Subcutaneous adipose tissue (tissue), 4 donors: ENCODE data around the gene RAB6B. TPM values are rescaled to one million over a fixed set of nuclear protein-coding genes. Genes with fewer than 3 reads are reported as not detected.

ENCODE experiments used
- total RNA-seq, 4 donors: library from RNA; depleted of rRNA; stranded (reverse); fragments of >200 nt; gene quantifications; one replicate each; pipeline ENCODE4 v1.1.0, GENCODE V29; 2016
- TF ChIP-seq, protein P1 (sequence below): fragments of 450-650 bp; IDR thresholded peaks from one replicate; pipeline ENCODE4 v1.5.1; 2016; ENCODE audit warnings: low read depth, mild to moderate bottlenecking, control low read depth, antibody characterized with exemption, moderate library complexity

Gene RAB6B
- total RNA-seq, 4 donors from 2014 or later: 5.5 to 14.2 (median 6.1) TPM

GRCh38 chr3:133881492-133881891, 14.2 kb downstream of the RAB6B start:
- TF ChIP-seq, protein P1, sequence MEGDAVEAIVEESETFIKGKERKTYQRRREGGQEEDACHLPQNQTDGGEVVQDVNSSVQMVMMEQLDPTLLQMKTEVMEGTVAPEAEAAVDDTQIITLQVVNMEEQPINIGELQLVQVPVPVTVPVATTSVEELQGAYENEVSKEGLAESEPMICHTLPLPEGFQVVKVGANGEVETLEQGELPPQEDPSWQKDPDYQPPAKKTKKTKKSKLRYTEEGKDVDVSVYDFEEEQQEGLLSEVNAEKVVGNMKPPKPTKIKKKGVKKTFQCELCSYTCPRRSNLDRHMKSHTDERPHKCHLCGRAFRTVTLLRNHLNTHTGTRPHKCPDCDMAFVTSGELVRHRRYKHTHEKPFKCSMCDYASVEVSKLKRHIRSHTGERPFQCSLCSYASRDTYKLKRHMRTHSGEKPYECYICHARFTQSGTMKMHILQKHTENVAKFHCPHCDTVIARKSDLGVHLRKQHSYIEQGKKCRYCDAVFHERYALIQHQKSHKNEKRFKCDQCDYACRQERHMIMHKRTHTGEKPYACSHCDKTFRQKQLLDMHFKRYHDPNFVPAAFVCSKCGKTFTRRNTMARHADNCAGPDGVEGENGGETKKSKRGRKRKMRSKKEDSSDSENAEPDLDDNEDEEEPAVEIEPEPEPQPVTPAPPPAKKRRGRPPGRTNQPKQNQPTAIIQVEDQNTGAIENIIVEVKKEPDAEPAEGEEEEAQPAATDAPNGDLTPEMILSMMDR: no peak

- TF ChIP-seq, protein P1: no peak
These were observed 14.7 kb downstream of the RAB6B start for GRCh38 chr3:133880886-133881455.

- TF ChIP-seq, protein P1: no peak
These were observed 15.4 kb downstream of the RAB6B start for GRCh38 chr3:133880287-133880686.

- TF ChIP-seq, protein P1: no peak
These were observed 17.2 kb downstream of the RAB6B start for GRCh38 chr3:133878518-133878917.

DNA sequence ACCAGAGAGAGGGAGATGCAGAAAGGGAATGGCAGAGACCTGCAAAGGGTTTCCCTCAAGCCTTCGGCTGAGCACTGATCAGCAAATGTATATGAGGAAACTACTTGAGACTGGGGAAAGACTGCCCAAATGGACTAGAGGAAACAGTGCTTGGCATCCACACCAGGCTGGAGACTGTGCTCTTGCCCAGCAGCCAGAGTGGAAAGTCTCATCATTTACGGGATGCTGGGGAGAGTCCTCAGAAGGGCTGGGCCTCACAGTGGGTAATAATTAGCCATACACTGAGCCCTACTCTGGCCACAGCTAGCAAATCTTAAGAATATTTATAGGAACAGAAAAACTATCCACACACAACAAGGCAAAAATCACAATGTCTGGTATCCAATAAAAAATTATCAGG, 18.5 kb downstream of the RAB6B start:
- TF ChIP-seq, protein P1: no peak

GRCh38 chr3:133874761-133875438, 20.8 kb downstream of the RAB6B start:
- TF ChIP-seq, protein P1: no peak

DNA sequence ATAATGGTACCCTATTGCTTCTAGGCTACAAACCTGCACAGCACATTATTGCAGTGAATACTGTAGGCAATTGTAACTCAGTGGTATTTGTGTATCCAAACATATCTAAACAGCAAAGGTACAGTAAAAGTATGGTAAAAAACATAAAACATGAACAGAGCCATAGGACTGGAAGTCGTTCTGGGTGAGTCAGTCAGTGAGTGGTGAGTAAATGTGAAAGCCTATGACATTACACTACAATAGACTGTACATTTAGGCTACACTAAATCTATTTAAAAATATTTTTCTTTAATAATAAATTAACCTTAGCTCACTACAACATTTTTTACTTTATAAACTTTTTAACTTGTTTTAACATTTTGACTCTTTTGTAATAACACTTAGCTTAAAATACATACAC, 21.3 kb downstream of the RAB6B start:
- TF ChIP-seq, protein P1: no peak
